NCI-H1105 (cell line): Measurements from ENCODE around the gene TNFRSF8.
"Not testable (repeated sequence)": the region's sequence is repeated elsewhere in the genome, so short reads cannot be mapped to it uniquely, and the experiment has no call there.

Experiments
- DNase-seq: peaks from one replicate; lab custom pipeline; 2025; lab: John Stamatoyannopoulos, UW

The TNFRSF8 gene

GRCh38 chr1:12063141-12064072, at the start of gene TNFRSF8:
TSS of gene TNFRSF8 (plus strand) at chr1:12063303. CDS start at chr1:12063599, 296 bp downstream.
- no peak for DNase-seq

- DNase-seq = no peak
Measured at GRCh38 chr1:12014141-12014991, 48.7 kb upstream of the TNFRSF8 start.

DNA sequence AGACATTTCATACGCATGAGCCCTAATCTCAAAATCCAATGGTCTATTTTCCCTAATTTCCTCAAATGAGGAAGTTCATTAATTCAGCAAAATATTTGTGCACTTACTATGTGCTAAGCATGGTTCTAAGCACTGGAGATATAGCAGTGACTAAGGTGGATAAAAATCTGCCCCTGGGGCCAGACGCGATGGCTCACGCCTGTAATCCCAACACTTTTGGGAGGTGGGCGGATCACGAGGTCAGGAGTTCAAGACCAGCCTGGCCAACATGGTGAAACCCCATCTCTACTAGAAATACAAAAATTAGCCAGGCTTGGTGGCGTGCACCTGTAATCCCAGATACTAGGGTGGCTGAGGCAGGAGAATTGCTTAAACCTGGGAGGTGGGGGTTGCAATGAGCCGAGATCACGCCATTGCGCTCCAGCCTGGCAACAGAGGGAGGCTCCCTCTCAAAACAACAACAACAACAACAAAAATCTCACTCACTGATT, 48.1 kb upstream of the TNFRSF8 start:
- DNase-seq = no peak

DNA sequence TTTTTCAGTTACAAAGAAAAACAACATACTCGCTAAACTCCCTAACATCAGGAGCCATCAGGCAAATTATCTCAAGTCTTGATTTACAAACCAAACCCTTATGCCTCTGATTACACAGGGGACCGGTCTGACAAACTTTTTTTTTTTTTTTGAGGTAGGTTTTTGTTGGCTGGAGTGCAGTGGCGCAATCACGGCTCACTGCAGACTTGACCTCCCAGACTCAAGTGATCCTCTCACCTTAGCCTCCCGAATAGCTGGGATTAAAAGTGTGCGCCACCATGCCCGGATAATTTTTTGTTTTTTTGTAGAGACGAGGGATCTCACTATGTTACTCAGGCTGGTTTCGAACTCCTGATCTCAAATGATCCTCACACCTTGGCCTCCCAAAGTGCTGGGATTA, 47.6 kb upstream of the TNFRSF8 start:
- DNase-seq = no peak

GRCh38 chr1:12016182-12016581, 46.9 kb upstream of the TNFRSF8 start:
- no peak for DNase-seq

DNA sequence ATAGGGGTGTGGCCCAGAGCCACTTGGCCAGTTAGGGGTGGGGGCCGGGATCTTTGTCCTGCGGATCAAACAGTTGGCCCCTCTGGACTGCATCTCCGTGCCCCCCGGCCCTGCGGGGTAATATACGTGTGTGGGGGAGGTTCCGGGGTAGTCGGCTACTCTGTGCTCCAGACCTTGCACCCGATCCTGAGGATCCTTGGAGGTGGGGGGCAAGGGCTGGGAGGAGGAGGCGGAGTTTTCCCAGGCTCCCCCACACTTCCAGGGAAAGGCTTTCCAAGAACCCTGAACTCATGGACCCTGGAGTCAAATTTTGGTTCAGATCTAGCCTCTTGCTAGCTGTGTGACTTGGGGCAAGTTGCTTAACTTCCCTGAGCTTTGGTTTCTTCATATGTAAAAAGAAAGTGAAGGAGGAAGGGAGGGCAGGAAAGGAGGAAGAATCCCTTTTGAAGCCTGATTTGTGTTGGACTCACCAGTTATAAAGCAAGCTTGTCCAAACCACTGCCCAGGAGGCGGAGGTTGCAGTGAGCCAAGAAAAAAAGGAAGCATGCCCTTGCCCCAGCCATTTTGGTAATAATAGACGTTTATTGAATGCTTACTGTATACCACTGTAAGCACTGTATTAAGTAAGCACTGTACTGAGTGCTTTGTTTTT, 43.1 kb upstream of the TNFRSF8 start:
- DNase-seq = no peak

DNA sequence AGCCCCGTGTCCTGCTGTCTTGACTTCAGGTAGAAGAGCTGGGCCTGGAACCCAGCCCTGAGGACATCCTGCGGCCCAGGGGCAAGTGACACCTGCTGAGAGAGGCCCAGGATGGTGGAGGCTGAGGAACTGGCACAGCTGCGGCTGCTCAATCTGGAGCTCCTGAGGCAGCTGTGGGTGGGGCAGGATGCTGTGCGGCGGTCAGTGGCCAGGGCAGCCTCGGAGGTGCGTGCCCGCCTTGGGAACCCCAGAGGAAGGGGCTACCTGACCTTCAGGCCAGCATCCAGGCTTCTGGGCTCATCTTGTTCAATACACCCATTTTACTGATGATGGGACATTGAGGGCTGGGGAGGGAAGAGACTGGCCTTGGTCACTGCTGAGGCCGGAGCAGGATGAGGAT, 41.5 kb upstream of the TNFRSF8 start:
- DNase-seq = no peak

GRCh38 chr1:12022036-12022435, 41.1 kb upstream of the TNFRSF8 start:
- no peak for DNase-seq

GRCh38 chr1:12026586-12026985, 36.5 kb upstream of the TNFRSF8 start:
- no peak for DNase-seq

- DNase-seq = no peak
Measured at GRCh38 chr1:12028248-12028647, 34.9 kb upstream of the TNFRSF8 start.

DNA sequence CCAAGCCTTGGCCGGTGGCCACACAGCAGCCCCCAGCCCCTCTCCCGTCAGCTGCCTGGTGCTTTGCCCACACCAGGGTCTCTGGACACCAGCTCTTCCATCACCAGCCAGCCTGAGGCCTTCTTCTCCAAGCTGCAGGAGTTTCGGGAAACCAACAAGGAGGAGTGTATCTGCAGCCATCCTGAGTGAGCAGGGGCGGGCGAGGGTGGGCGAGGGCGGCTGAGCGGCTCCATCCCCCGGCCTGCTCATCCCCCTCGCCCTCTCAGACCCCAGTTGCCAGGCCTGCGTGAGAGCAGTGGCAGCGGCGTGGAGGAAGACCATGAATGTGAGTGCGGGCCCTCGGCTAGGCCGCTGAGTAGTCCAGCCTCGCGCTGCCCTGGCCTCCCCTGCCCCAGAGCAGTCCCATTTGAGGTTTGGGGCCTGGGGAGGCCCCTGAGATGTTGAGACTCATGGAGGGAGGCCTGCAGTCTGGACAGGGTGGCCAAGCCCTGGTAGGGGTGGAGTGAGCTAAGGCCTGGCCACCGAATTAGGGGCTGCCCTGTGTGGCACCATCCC, 34.1 kb upstream of the TNFRSF8 start:
- no peak for DNase-seq

- no peak for DNase-seq
Measured at GRCh38 chr1:12029720-12030339, 33.3 kb upstream of the TNFRSF8 start.

DNA sequence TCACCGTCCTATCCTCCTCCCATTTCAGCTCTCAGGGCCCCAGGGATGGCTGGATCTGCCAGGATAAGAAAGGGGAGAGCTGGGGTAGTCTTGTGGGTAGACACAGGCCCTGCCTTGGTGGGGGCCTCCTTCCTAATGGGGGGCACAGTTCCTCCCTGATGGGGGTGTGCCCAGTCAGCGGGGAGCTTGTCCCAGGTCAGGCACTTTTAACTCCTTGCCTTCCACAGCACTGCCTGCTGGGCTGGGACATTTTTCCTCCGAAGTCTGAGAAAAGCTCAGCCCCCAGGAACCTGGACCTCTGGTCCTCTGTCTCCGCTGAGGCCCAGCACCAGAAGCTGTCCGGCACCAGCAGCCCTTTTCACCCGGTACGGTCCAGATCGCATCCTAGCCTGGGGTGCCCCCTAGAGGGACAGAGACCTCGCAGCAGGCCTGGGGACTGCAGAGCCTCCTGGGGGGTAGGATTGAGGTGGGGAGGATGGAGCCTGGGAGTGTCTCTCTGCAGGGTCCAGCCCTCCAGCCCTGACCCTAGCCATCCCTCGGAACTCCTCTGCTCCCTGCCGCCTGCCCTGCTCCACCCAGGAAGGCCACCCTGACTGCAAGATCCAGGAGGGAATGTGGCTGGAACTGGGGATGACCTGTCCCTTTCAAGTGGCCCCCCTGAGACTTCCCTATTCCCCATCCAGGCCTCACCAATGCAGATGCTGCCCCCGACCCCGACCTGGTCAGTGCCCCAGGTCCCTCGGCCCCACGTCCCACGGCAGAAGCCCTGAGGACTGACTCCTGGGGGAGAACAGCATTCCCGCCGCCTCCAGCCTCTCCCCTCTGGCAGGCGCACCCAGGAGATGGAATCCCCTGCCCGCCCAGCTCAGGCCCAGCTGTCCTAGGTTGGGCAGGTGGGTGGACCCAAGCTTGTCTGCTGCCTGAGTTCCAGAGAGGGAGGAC, 31.8 kb upstream of the TNFRSF8 start:
- DNase-seq = no peak

DNA sequence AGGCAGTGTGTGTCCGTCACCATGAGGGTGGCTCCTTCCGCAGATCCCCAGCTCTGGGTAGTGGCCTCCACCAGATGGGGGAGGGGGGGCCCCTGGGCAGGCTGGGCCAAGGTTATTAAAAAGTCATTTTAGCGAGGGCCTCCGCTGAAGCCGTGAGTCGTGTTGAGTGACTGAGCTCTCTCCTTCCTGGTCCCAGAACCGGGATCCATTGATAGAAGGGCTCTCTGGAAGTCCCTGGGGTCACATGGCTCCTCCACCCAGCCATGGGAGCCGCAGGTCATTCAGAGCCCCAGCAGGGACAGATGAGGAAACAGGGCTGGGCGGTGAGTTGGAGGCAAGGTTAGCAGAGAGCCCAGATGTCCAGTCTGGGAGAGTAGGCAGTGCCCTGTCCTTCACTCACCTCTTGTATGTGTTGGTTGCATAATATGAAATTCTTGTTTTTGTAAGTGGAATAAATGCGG, 30.9 kb upstream of the TNFRSF8 start:
- no peak for DNase-seq

- not testable (repeated sequence) for DNase-seq
Measured at GRCh38 chr1:12033441-12033840, 29.7 kb upstream of the TNFRSF8 start.

- no peak for DNase-seq
Measured at GRCh38 chr1:12034381-12034801, 28.7 kb upstream of the TNFRSF8 start.

- no peak for DNase-seq
Measured at GRCh38 chr1:12035312-12035711, 27.8 kb upstream of the TNFRSF8 start.

- DNase-seq = no peak
Measured at GRCh38 chr1:12037486-12038355, 25.4 kb upstream of the TNFRSF8 start.
